Left ventricle myocardium inferior (tissue), 1 donor: ENCODE results near the gene FUZ. TPM values are rescaled to one million over a fixed set of nuclear protein-coding genes. Genes with fewer than 3 reads are reported as not detected.
A peak's percentile ranks its signal among the peaks of the same experiment; 100 is the strongest.

Experiments
- DNase-seq: peaks from one replicate; pipeline ENCODE4 v3.0.0-alpha.2; 2020
- H3K27ac ChIP-seq: fragments of 200-600 bp; replicated peaks from 2 replicates; pipeline ENCODE4 v1.8.0; 2021
- H3K27me3 ChIP-seq: fragments of 200-600 bp; 2 replicates; pipeline ENCODE4 v1.8.0; 2021; ENCODE audit warnings: low read depth
- H3K36me3 ChIP-seq: fragments of 200-600 bp; 2 replicates; pipeline ENCODE4 v1.8.0; 2021
- H3K4me1 ChIP-seq: fragments of 200-600 bp; 2 replicates; pipeline ENCODE4 v1.8.0; 2021
- H3K4me3 ChIP-seq: fragments of 200-600 bp; 2 replicates; pipeline ENCODE4 v1.8.0; 2021; ENCODE audit warnings: mild to moderate bottlenecking, moderate library complexity
- H3K9me3 ChIP-seq: fragments of 200-600 bp; replicated peaks from 2 replicates; pipeline ENCODE4 v1.8.0; 2021
- intact Hi-C: fragments of 100-400 bp; cut with micrococcal nuclease; formaldehyde crosslinking; loops from one replicate; pipeline ENCODE4 v1.11.0; 2022
- total RNA-seq: library from RNA; stranded (reverse); fragmentation: NEBNext Ultra II Directional; extraction: Animal tissue kit (Norgen Biotek cat#: 25700); gene quantifications from one replicate; pipeline ENCODE4 v1.2.1, GENCODE V29; 2021
- TF ChIP-seq, protein P1 (sequence below): fragments of 200-600 bp; IDR thresholded peaks from 2 replicates; pipeline ENCODE4 v1.8.0; 2021; ENCODE audit warnings: antibody characterized with exemption, mild to moderate bottlenecking, borderline replicate concordance
- donor health status: DM: no; HTN: yes; CAD: no; lungs with severe emphysema.

FUZ gene
- total RNA-seq, 1 donor from 2014 or later = 18.3 TPM

DNA sequence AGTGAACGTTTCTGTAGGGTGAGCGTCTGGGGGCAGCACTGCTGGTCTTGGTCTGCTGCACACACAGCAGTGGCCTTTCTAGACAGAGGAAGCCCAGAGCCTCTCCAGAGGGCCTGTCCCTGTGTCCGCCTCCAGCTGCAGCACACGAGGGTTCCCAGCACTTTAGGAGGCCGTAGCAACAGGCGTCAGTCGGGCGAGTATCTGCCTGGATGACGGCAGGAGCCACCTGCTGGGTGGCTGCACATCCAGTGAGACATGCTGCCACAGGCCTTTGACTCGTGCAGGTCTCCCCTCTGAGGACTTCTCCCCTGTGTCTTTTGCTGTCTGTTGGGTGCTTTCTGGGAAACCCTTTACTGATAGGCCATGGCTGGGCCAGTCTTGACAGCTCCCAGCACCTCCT is 24.2 kb downstream of the FUZ start:
- Histone ChIP-seq H3K4me1 (peaks cover 15% of the 10 kb centered on the region), H3K27ac (no peak overlapping the region), H3K27me3 (no peaks in the 10 kb centered on the region), H3K9me3 (no peaks in the 10 kb centered on the region), H3K4me3 (no peak overlapping the region), H3K36me3 (peaks cover 76% of the 10 kb centered on the region)
- no peak for DNase-seq
- intact Hi-C loops = no loop called here
- TF ChIP-seq, protein P1, sequence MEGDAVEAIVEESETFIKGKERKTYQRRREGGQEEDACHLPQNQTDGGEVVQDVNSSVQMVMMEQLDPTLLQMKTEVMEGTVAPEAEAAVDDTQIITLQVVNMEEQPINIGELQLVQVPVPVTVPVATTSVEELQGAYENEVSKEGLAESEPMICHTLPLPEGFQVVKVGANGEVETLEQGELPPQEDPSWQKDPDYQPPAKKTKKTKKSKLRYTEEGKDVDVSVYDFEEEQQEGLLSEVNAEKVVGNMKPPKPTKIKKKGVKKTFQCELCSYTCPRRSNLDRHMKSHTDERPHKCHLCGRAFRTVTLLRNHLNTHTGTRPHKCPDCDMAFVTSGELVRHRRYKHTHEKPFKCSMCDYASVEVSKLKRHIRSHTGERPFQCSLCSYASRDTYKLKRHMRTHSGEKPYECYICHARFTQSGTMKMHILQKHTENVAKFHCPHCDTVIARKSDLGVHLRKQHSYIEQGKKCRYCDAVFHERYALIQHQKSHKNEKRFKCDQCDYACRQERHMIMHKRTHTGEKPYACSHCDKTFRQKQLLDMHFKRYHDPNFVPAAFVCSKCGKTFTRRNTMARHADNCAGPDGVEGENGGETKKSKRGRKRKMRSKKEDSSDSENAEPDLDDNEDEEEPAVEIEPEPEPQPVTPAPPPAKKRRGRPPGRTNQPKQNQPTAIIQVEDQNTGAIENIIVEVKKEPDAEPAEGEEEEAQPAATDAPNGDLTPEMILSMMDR = no peak

DNA sequence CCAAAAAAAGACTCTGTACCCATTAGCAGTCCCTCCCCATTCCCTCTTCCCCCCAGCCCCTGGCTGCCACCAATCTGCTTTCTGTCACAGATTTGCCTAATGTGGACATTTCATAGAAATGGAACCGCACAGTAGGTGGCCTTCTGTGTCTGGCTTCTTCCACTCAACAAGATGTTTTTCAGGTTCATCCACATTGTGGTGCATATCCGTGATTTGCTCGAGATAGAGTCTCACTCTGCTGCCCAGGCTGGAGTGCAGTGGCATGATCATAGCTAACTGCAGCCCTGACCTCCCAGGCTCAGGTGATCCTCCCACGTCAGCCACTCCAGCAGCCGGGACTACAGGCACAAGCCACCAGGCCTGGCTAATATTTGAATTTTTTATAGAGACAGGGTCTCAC is 25.3 kb downstream of the FUZ start:
- H3K27me3 ChIP-seq = no peaks in the 10 kb centered on the region
- H3K4me3 ChIP-seq = no peak overlapping the region
- H3K9me3 ChIP-seq = no peaks in the 10 kb centered on the region
- H3K27ac ChIP-seq = no peak overlapping the region
- intact Hi-C loops = no loop called here
- TF ChIP-seq, protein P1 = no peak
- H3K4me1 ChIP-seq = peaks cover 15% of the 10 kb centered on the region
- no peak for DNase-seq
- H3K36me3 ChIP-seq = peaks cover 76% of the 10 kb centered on the region

DNA sequence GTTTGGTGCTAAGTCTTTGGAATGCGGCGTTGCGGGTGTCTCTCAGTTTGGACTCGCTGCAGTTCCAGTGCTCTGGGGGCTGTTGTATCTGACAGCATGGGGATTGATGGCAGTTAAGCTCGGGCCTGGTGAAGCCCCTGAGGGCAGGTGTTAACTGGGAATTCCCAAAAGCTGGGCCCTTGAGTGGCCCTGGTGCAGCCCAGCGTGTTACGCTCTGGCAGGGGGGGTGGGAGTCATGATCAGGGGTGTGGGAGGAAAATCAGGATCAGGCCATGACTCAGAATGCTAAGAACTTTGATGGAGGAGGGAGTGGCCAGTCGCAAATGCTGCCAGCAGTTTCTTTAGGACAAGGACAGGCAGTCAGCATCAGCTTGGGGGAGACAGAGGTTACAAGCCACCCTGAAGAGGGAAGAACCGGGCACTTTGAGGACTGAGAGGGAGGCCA is 26.7 kb downstream of the FUZ start:
- Histone ChIP-seq H3K27ac (peak overlapping the region; percentile 12), H3K4me1 (peaks cover 11% of the 10 kb centered on the region), H3K36me3 (peaks cover 71% of the 10 kb centered on the region), H3K9me3 (no peaks in the 10 kb centered on the region), H3K27me3 (no peaks in the 10 kb centered on the region), H3K4me3 (no peak overlapping the region)
- DNase-seq = no peak
- intact Hi-C loops = no loop called here
- TF ChIP-seq, protein P1 = no peak

DNA sequence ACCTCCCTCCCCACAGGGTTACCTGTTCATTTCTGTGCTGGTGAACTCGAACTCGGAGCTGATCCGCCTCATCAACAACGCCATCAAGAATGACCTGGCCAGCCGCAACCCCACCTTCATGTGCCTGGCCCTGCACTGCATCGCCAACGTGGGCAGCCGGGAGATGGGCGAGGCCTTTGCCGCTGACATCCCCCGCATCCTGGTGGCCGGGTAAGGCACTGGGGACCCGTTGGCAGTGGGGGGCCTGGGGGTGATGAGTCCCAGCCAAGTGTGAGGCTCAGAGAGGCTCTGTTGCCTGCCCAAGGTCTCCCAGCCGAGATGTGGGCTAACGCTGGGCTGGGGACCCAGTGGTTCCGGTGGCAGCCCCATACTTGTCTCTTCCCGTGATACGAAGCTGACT is 30.6 kb downstream of the FUZ start:
- Histone ChIP-seq H3K27me3 (no peaks in the 10 kb centered on the region), H3K27ac (no peak overlapping the region), H3K9me3 (no peaks in the 10 kb centered on the region), H3K4me3 (no peak overlapping the region), H3K4me1 (no peaks in the 10 kb centered on the region), H3K36me3 (peaks cover 46% of the 10 kb centered on the region)
- TF ChIP-seq, protein P1 = no peak
- intact Hi-C loops = no loop called here
- no peak for DNase-seq

DNA sequence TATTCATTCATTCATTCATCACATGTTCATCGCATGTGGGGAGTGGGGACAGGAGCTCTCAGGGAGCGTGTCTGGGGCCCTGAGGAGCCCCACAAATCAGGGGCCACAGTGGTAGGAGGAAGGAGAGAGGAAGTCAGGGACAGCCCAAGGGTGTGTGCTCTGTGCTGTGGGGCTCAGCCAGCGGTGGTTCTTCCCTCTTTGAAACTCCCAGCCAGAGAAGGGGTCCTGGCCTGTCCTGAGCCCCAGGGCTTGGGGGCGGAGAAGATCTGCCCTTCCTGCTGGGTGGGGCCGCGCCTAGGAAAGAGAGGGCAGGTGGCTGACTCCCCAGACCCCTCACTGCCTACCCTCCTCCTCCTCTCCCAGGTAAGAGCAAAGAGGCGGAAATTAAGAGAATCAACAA is 31.7 kb downstream of the FUZ start:
- no peaks in the 10 kb centered on the region for H3K9me3 ChIP-seq
- no peak overlapping the region for H3K4me3 ChIP-seq
- H3K27ac ChIP-seq = no peak overlapping the region
- no peaks in the 10 kb centered on the region for H3K27me3 ChIP-seq
- no peak for DNase-seq
- H3K36me3 ChIP-seq = peaks cover 39% of the 10 kb centered on the region
- no peaks in the 10 kb centered on the region for H3K4me1 ChIP-seq
- TF ChIP-seq, protein P1 = no peak
- intact Hi-C loops = no loop called here

DNA sequence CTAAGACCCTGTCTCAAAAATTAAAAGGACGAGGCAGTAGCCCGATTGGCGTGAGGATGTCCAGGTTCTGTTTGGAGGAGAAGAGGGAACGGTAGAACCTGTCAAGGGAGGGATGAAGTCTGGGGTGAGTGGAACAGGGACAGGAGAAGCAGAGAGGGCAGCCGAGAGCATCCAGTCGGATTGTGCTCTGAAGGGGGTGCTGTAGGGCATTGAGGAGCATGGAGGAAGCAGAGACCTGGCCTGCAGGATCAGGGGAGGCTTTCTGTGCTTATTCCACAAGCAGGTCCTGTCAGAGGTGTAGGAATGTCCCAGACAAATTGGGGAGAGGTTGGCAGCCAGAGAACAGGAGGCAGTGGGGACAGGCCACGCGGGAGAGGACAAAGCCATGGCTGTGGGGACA is 32.2 kb downstream of the FUZ start:
- TF ChIP-seq, protein P1 = no peak
- no peaks in the 10 kb centered on the region for H3K27me3 ChIP-seq
- DNase-seq = no peak
- no peak overlapping the region for H3K4me3 ChIP-seq
- no peak overlapping the region for H3K27ac ChIP-seq
- no peaks in the 10 kb centered on the region for H3K9me3 ChIP-seq
- H3K4me1 ChIP-seq = no peaks in the 10 kb centered on the region
- H3K36me3 ChIP-seq = peaks cover 42% of the 10 kb centered on the region
- intact Hi-C loops = no loop called here
